Activated T-cell treated with anti-CD3 and anti-CD28 coated beads, Interleukin-2, amount 50 U/mL, for 4 hours (primary cell): ENCODE results near the gene PYM1. TPM values are rescaled to one million over a fixed set of nuclear protein-coding genes. Genes with fewer than 3 reads are reported as not detected.
"Not testable (repeated sequence)": the region's sequence is repeated elsewhere in the genome, so short reads cannot be mapped to it uniquely, and the experiment has no call there.

Experiments used
- ATAC-seq, 2 donors: fragments of 200-7000 bp; cut with Tn5 transposase; one replicate each; pipeline ENCODE4 v1.10.0; 2021
- DNase-seq: peaks from one replicate; pipeline ENCODE4 v3.0.0-alpha.2; 2020
- H3K27me3 Mint-ChIP-seq: one replicate; pipeline ENCODE4 v1.8.0; 2021; ENCODE audit warnings: low read depth, mixed read lengths
- H3K36me3 Mint-ChIP-seq: one replicate; pipeline ENCODE4 v1.8.0; 2022; ENCODE audit warnings: mixed read lengths; ENCODE audit not compliant: insufficient read depth
- H3K4me1 Mint-ChIP-seq: one replicate; pipeline ENCODE4 v1.8.0; 2021; ENCODE audit warnings: low read depth, mixed read lengths
- H3K4me3 Mint-ChIP-seq: one replicate; pipeline ENCODE4 v1.8.0; 2021; ENCODE audit warnings: mild to moderate bottlenecking, moderate library complexity, mixed read lengths
- H3K9me3 Mint-ChIP-seq: one replicate; pipeline ENCODE4 v1.8.0; 2021; ENCODE audit warnings: mixed read lengths
- total RNA-seq, 3 donors: library from RNA; stranded (reverse); gene quantifications; one replicate each; pipeline ENCODE4 v1.2.1, GENCODE V29; 2021

PYM1 gene
- total RNA-seq, 3 donors from 2014 or later = 24.9 to 30.0 (median 28.4) TPM

GRCh38 chr12:55909513-55909884 lies 18.2 kb downstream of the PYM1 start:
- peaks cover 25% of the 10 kb centered on the region for H3K4me1 Mint-ChIP-seq
- no peaks in the 10 kb centered on the region for H3K9me3 Mint-ChIP-seq
- DNase-seq = no peak
- H3K27me3 Mint-ChIP-seq = no peaks in the 10 kb centered on the region
- ATAC-seq = no peak
- H3K36me3 Mint-ChIP-seq = peaks cover 13% of the 10 kb centered on the region
- no peak overlapping the region for H3K4me3 Mint-ChIP-seq

- no peaks in the 10 kb centered on the region for H3K27me3 Mint-ChIP-seq
- peaks cover 19% of the 10 kb centered on the region for H3K4me1 Mint-ChIP-seq
- no peaks in the 10 kb centered on the region for H3K9me3 Mint-ChIP-seq
- ATAC-seq (no peak), DNase-seq (no peak)
- H3K4me3 Mint-ChIP-seq = no peak overlapping the region
- peaks cover 9% of the 10 kb centered on the region for H3K36me3 Mint-ChIP-seq
Observed at GRCh38 chr12:55908726-55909512, 18.8 kb downstream of the PYM1 start.

DNA sequence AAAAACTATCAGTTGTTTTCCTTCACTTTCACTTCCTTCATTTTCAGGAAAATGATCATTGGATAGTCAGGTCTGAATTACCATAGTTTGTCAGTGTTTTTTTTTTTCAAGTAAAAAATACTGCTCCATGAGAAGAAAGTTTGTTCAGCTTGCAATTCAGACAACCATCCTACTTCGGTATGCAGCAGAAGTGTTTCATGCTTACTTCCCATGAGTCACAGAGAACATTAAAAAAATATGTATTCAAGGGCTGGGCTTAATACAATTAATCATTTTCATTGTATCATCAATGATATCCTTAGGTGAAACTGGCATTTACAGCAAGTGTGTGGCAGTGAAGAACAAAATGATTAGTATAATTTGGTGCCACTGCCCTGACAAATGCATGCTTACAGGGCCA lies 21.6 kb downstream of the PYM1 start:
- peaks cover 11% of the 10 kb centered on the region for H3K36me3 Mint-ChIP-seq
- no peak overlapping the region for H3K4me3 Mint-ChIP-seq
- ATAC-seq = no peak
- no peak for DNase-seq
- H3K4me1 Mint-ChIP-seq = peaks cover 8% of the 10 kb centered on the region
- H3K27me3 Mint-ChIP-seq = no peaks in the 10 kb centered on the region
- no peaks in the 10 kb centered on the region for H3K9me3 Mint-ChIP-seq

- ATAC-seq (no peak), DNase-seq (no peak)
- Mint-ChIP-seq H3K9me3 (no peaks in the 10 kb centered on the region), H3K4me3 (no peak overlapping the region), H3K4me1 (peaks cover 8% of the 10 kb centered on the region), H3K27me3 (no peaks in the 10 kb centered on the region), H3K36me3 (peaks cover 11% of the 10 kb centered on the region)
Observed at GRCh38 chr12:55901881-55902490, 25.7 kb downstream of the PYM1 start.

- ATAC-seq = peak; percentile 95 to 97
- DNase-seq = peak; percentile 17
- Mint-ChIP-seq H3K4me3 (peak overlapping the region; percentile 1), H3K27me3 (no peaks in the 10 kb centered on the region), H3K9me3 (no peaks in the 10 kb centered on the region), H3K36me3 (peaks cover 11% of the 10 kb centered on the region), H3K4me1 (peaks cover 8% of the 10 kb centered on the region)
Observed at GRCh38 chr12:55899082-55899481, 28.6 kb downstream of the PYM1 start.

DNA sequence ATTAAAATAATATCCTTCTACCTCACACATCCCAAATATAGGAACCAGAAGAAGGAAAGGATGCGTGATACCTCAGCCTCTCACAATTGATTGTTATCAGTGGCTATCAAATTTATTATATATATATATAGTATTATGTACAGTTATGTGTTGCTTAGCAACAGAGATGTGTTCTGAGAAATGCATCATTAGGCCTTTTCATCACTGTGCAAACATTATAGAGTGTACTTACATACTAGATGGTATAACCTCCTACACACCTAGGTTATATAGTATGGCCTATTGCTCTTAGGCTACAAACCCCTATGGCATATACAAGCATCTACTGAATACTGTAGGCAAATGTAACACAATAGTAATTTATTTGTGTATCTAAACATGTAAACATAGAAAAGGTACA lies 34.0 kb downstream of the PYM1 start:
- Mint-ChIP-seq H3K4me1 (peaks cover 1% of the 10 kb centered on the region), H3K36me3 (no peaks in the 10 kb centered on the region), H3K4me3 (no peak overlapping the region), H3K9me3 (no peaks in the 10 kb centered on the region), H3K27me3 (no peaks in the 10 kb centered on the region)
- no peak for ATAC-seq
- no peak for DNase-seq

DNA sequence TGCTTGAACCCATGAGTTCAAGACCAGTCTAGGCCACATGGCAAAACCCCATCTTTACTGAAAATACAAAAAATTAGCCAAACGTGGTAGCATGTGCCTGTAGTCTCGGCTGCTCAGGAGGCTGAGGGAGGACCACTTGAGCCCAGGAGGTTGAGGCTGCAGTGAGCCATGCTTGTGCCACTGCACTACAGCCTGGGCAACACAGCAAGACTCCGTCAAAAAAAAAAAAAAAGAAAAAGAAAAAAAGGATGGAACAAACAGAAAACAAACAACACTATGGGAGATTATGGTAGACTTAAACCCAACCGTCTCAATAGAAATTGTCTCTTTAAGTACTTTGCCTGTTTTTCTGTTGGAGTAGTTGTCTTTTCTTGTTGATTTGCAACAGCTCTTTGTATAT lies 36.4 kb downstream of the PYM1 start:
- no peaks in the 10 kb centered on the region for H3K27me3 Mint-ChIP-seq
- no peaks in the 10 kb centered on the region for H3K4me1 Mint-ChIP-seq
- H3K9me3 Mint-ChIP-seq = no peaks in the 10 kb centered on the region
- H3K36me3 Mint-ChIP-seq = no peaks in the 10 kb centered on the region
- H3K4me3 Mint-ChIP-seq = no peak overlapping the region
- DNase-seq = no peak
- ATAC-seq = no peak

DNA sequence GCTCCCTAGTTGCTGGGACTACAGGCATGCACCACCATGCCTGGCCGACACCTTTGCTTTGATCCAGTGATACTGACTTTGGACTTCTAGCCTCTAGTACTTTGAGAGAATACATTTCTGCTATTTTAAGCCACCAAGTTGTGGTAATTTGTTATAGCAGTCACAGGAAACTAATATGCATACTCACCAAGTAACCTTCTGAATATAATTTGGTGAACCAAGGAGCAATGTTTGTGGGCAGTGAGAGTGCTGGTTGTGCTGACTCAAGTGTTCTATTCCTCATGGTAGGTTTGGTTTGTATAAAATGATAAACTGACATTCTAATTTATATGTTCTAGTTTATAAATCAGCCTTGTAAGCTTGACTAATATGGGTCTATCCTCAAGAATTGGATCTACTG lies 42.6 kb downstream of the PYM1 start:
- H3K9me3 Mint-ChIP-seq = no peaks in the 10 kb centered on the region
- H3K4me1 Mint-ChIP-seq = peaks cover 6% of the 10 kb centered on the region
- no peak for DNase-seq
- H3K4me3 Mint-ChIP-seq = no peak overlapping the region
- H3K27me3 Mint-ChIP-seq = no peaks in the 10 kb centered on the region
- ATAC-seq = no peak
- no peaks in the 10 kb centered on the region for H3K36me3 Mint-ChIP-seq

- no peaks in the 10 kb centered on the region for H3K27me3 Mint-ChIP-seq
- ATAC-seq (no peak), DNase-seq (no peak)
- H3K4me1 Mint-ChIP-seq = peaks cover 6% of the 10 kb centered on the region
- H3K36me3 Mint-ChIP-seq = peaks cover 4% of the 10 kb centered on the region
- peaks cover 6% of the 10 kb centered on the region for H3K9me3 Mint-ChIP-seq
- H3K4me3 Mint-ChIP-seq = no peak overlapping the region
Observed at GRCh38 chr12:55877824-55878223, 49.9 kb downstream of the PYM1 start.

DNA sequence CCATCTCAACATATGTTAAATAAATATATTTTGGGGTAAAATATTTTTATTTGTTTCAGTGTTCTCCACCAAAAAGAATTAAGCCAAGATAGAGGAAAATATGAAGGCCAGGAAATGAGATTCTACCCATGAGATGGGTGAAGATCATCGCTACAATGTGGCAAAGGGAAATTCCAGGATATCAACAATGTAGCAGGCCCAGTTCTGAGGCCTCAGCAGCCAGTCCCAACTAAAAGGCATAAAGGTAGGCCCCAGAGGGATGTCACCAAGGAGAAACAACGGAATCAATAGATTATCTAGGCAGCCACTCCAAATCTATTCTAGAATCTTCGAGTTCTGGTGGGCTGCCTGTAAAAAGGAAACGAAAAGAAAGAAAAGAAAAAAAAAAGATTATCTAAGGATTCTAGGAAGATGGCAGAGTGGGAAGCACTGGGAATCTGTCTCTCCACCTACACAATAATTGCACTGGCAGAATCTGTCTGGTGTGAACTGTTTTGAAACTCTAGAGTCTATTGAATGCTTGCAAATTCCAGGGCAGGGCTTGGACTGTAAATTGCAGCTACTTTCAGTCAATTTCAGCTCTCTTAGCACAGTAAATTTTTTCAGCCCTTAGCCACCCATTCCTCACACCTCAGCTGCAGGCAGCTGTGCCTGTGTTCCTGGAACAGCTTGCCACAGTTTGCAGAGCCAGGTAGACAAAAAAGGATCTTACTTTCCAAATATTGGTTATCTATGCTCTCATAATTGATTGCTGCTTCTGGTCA lies 51.8 kb downstream of the PYM1 start:
- ATAC-seq = no peak
- H3K27me3 Mint-ChIP-seq = no peaks in the 10 kb centered on the region
- no peak for DNase-seq

GRCh38 chr12:55874443-55874842 lies 53.3 kb downstream of the PYM1 start:
- H3K27me3 Mint-ChIP-seq = no peaks in the 10 kb centered on the region
- no peaks in the 10 kb centered on the region for H3K4me1 Mint-ChIP-seq
- H3K4me3 Mint-ChIP-seq = no peak overlapping the region
- peaks cover 4% of the 10 kb centered on the region for H3K36me3 Mint-ChIP-seq
- DNase-seq (no peak), ATAC-seq (no peak)
- H3K9me3 Mint-ChIP-seq = peaks cover 6% of the 10 kb centered on the region

More for the DNA sequence above, 51.8 kb downstream of the PYM1 start:
- H3K36me3 Mint-ChIP-seq = peaks cover 4% of the 10 kb centered on the region
- peaks cover 3% of the 10 kb centered on the region for H3K4me1 Mint-ChIP-seq
- peaks cover 6% of the 10 kb centered on the region for H3K9me3 Mint-ChIP-seq
- no peak overlapping the region for H3K4me3 Mint-ChIP-seq

- not testable (repeated sequence) for DNase-seq, ATAC-seq, H3K4me3 Mint-ChIP-seq
Observed at GRCh38 chr12:55866454-55867004, 61.2 kb downstream of the PYM1 start.

DNA sequence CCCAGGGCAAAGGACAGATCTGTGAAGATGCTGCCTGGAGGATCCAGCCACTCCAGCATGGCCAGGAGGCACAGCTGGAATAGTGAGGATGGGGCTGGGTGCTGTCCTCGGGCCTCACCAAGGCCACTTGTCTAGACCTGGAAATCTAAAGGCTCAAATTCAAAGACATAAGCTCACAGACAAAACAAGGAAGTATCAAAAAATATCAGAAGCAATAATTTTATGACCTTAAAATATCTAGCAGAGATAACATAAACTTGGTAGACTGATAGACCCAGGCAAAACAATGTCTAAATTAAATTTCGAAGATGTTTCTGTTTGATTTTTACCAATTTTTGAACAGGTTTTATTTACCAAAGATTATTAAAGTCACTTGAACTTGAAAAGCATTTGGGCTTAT lies 62.4 kb downstream of the PYM1 start:
- no peak overlapping the region for H3K4me3 Mint-ChIP-seq
- no peaks in the 10 kb centered on the region for H3K36me3 Mint-ChIP-seq
- no peaks in the 10 kb centered on the region for H3K4me1 Mint-ChIP-seq
- ATAC-seq = no peak
- DNase-seq = no peak
- peaks cover 5% of the 10 kb centered on the region for H3K9me3 Mint-ChIP-seq
- H3K27me3 Mint-ChIP-seq = no peaks in the 10 kb centered on the region

More at GRCh38 chr12:55866454-55867004, 61.2 kb downstream of the PYM1 start:
- not testable (repeated sequence) for H3K27me3 Mint-ChIP-seq, H3K9me3 Mint-ChIP-seq, H3K36me3 Mint-ChIP-seq, H3K4me1 Mint-ChIP-seq

- H3K27me3 Mint-ChIP-seq, H3K4me3 Mint-ChIP-seq, H3K36me3 Mint-ChIP-seq, ATAC-seq, H3K4me1 Mint-ChIP-seq, H3K9me3 Mint-ChIP-seq, DNase-seq: not testable (repeated sequence)
Observed at GRCh38 chr12:55862931-55863330, 64.8 kb downstream of the PYM1 start.
